ENCODE data around the gene HIVEP2.
A peak's percentile ranks its signal among the peaks of the same experiment; 100 is the strongest.
"Not testable (repeated sequence)": the region's sequence is repeated elsewhere in the genome, so short reads cannot be mapped to it uniquely, and the experiment has no call there.

HIVEP2 gene, protein sequence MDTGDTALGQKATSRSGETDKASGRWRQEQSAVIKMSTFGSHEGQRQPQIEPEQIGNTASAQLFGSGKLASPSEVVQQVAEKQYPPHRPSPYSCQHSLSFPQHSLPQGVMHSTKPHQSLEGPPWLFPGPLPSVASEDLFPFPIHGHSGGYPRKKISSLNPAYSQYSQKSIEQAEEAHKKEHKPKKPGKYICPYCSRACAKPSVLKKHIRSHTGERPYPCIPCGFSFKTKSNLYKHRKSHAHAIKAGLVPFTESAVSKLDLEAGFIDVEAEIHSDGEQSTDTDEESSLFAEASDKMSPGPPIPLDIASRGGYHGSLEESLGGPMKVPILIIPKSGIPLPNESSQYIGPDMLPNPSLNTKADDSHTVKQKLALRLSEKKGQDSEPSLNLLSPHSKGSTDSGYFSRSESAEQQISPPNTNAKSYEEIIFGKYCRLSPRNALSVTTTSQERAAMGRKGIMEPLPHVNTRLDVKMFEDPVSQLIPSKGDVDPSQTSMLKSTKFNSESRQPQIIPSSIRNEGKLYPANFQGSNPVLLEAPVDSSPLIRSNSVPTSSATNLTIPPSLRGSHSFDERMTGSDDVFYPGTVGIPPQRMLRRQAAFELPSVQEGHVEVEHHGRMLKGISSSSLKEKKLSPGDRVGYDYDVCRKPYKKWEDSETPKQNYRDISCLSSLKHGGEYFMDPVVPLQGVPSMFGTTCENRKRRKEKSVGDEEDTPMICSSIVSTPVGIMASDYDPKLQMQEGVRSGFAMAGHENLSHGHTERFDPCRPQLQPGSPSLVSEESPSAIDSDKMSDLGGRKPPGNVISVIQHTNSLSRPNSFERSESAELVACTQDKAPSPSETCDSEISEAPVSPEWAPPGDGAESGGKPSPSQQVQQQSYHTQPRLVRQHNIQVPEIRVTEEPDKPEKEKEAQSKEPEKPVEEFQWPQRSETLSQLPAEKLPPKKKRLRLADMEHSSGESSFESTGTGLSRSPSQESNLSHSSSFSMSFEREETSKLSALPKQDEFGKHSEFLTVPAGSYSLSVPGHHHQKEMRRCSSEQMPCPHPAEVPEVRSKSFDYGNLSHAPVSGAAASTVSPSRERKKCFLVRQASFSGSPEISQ (N-terminal part only)

DNA sequence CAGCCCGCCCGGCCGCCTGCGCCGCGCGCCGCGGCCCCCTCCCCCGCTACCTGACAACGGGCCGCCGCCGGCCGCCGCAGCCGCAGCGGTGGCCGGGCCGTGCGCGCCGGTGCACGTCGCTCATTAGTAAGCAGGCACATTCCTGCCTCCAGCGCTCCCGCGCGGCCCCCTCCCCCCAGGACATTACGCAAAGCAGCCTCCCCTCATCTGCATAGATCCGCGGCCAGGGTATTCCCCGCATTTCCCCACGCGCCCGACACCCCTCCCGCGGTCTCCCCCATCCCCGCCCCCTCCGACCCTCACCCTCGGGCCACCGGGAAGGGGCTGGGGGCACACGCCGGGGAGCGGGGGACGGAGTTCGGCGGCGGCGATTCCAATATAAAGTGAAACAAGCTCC is at the start of gene HIVEP2:
Gene HIVEP2, minus strand, starts transcription at position 128 of the 397 bp plus-strand sequence. CDS start 170,438 bp downstream, outside the sequence.
- DNase-seq (ENCODE audit: low read depth in 2 of 2): peak; percentile 80 to 85

DNA sequence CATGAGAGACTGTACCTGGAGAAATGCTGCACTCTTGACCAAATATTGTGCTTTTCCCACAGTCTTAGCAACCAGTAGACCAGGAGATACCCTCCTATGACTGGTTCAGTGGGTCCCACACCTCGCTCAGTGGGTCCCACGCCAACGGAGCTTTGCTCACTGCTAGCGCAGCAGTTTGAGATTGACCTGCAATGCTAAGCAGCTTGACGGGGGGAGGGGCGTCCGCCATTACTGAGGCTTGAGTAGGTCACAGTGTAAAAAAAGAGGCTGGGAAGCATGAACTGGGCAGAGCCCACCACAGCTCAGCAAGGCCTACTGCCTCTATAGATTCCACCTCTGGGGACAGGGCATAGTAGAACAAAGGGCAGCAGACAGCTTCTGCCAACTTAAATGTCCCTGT is 49.0 kb upstream of the HIVEP2 start:
- no peak for DNase-seq (ENCODE audit: low read depth in 2 of 2)

DNA sequence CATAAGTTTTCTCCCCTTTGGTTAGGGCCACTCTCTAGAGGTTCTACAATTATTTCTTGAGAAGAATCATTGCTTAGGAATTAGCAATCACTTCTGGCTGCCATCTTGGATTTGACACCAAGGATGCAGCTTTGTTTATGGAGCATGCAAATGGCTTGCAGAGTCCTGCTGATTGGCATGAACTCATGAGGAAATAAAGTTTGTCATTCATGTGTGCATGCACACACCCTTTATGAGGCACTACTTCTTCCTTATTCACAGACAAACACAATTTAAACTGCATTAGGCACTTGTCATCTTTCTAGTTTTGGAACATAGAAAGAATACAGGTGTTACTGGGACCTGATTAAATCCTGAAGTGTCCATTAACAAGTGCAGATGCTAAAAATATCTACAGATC is 42.5 kb upstream of the HIVEP2 start:
- no peak for DNase-seq (ENCODE audit: low read depth in 2 of 2)

DNA sequence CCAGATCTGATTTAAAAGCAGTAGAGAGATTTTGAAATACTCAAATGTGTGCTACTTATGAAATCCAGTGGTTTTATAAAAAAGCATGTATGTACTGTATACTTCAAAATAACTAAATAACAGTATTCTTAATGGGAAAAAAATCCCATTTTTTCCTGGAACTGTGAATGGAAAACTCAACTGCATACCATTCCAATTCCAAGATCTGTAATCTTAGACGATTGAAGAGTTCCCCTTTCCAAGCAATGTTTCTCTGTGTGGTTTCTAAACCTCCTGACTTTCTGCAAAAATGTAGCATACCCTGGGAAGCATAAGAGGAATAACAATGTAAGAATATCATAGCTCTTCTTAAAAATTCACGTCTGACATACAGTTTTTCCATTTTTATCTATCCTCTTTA is 40.3 kb upstream of the HIVEP2 start:
- no peak for DNase-seq (ENCODE audit: low read depth in 2 of 2)

DNA sequence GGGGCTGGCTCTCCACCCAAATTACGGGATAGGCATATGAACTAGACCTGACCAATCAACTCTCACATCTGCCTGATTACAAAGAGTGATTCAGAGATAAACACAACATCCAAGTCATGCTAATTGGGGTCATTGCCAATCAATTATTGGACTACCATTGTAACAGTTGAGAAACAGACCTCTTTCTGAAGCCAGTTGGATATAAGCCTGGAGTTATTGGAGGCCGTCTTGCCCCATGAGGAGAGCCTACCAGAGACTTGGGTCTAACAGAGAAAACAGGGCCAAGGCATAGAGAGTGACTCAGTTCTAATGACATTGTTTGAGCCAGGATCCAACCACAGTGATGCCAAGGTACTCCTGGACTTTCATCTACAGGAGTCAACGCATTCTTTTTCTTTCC is 39.4 kb upstream of the HIVEP2 start:
- DNase-seq (ENCODE audit: low read depth in 2 of 2): no peak

DNA sequence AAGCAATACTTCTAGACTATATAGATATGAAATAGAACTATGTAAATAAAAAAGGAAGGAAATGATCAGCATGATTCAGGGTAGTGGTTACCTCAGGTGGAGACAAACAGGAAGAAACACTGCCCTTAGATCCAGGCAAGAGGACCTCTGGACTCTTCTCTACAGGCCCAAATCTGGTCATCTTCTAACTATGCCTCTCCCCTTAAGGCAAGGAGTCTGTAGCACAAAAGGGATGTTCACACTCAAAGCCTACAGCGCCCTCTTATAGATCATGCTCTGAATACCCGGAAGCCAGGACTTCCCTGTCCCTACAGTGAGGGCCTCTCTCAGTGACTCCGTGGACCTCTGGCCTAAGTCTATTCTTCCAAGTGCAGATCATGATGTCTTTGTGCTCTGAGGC is 30.4 kb upstream of the HIVEP2 start:
- no peak for DNase-seq (ENCODE audit: low read depth in 2 of 2)

DNA sequence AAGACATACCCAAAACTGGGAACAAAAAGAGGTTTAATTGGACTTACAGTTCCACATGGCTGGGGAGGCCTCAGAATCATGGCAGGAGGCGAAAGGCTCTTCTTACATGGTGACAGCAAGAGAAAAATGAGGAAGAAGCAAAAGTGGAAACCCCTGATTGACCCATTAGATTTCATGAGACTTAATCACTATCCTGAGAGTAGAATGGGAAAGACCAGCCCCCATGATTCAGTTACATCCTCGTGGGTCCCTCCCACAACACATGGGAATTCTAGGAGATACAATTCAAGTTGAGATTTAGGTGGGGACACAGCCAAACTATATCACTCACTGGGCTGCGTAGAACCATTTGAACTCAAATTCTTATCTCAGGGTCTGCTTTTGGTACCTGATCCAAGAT is 26.0 kb upstream of the HIVEP2 start:
- DNase-seq (ENCODE audit: low read depth in 2 of 2): not testable (repeated sequence)

DNA sequence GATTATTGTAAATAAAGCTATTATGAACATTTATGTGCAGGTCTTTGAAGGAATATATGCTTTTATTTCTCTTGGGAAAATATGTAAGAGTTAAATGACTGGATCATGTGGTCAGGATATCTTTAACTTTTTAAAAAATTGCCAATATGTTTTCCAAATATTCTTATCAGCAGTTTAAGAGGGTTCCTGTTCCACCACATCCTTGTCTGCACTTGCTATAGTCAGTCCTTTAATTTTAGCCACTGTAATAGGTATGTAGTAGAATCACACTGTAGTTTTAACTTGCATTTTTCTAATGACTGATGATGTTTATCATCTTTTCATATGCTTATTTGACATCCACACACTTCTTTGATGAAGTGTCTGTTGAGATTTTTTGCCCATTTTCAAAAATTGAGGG is 23.6 kb upstream of the HIVEP2 start:
- no peak for DNase-seq (ENCODE audit: low read depth in 2 of 2)

DNA sequence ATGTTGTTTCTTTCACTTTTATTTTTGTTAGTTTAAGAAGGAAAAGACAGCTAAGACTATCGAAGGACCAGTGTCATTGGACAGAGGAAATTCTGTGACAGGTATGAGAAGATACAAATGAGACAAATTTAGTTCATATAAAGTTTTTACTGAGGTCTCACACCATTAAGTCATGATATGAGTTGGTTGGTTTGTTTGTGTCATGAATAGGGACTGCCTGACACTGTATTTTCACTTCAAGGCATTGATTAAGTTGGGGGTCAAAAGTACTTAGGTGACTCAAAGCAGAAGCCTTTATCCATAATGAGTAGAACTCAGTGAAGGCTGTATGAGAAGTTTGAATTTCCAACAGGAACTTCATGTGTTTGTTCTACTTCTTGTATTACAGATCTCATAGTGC is 21.3 kb upstream of the HIVEP2 start:
- no peak for DNase-seq (ENCODE audit: low read depth in 2 of 2)

DNA sequence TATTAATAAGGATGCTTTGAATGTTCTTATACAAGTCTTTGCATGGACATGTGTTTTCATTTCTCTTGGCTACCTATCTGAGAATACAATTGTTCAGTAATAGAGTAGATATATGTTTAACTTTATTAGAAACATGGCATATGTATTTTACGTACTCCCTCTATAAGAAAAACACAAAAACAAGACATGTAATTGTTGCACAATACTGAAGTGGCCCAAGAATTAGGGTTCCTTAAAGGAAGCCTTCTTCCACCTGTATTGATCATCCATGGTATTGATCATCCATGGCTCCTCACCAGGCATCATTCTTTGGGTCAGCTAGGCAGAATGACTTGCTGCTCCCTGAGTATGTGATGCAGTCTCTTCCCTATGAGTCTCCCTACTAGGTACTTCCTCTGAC is 20.2 kb upstream of the HIVEP2 start:
- no peak for DNase-seq (ENCODE audit: low read depth in 2 of 2)

DNA sequence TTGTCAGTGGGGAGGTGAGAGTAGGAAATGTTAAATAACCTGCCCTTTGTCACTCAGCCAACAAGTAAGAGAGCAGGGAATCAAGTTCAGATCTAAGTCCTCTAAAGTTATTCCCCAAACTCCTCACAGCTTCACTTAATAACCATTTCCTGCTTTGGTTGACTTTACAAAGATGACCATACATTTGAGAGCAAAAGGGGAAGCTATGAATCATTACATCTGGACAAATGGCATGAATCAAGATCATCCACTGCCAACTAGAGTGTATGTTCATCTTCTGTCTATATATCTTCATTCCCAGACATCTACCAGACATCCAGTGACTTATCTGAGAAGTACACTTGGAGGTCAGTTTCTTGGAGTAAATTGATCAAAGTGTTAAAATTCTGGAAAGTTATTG is 15.1 kb upstream of the HIVEP2 start:
- no peak for DNase-seq (ENCODE audit: low read depth in 2 of 2)

DNA sequence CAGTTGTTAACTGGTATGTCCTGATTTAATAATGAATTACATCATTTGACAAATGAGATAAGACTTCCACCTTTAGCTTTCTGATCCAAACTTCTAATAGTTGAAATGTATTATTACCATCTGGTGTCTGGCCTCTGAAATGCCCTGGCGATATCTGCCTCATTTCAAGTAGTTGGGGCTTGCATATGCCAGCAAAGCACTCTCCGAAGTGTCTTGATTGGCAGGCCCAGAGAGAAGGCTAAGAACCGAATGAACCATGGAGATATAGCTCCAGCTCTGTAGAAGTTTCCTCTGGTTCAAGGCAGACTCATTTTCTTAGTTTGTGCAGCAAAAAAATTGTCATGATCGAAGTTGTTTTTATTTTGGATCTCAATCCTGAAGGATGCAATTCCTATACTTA is 13.4 kb upstream of the HIVEP2 start:
- no peak for DNase-seq (ENCODE audit: low read depth in 2 of 2)

DNA sequence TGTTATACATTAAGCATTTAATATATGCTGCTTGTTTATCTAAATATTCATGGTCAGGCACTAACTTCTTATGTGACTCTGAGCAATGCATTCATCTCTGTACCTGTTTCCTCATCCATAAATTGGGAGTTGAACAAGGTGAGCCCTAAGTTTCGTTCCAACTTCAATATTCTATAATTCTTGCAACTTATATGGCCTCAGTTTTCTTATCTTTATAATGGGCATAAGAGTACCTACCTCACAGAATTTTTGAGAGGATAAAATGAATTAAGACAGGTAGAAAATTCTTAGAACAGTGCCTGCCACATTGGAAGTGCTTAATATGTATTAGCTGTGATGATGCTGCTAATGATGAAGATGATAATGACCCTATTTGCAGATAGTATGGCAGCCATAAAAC is 11.8 kb upstream of the HIVEP2 start:
- no peak for DNase-seq (ENCODE audit: low read depth in 2 of 2)

DNA sequence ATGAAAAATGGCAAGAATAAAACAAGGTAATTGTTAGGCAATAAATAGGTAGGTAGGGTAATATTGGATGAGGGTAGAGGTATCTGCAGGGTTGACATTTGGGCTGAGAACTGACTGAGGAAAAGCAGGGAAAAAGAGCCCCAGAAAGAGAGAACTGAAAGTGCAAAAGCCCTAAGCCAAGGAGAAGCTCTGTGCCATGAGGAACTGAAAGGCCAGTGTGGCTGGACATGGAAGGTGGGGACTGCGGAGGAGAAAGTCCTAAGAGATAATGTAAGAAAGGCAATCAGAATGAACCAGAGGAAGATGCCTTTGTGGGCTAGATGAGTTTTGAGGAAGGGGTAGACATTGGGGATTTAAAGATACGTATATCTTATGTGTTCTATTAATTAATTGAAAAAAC is 9.9 kb upstream of the HIVEP2 start:
- no peak for DNase-seq (ENCODE audit: low read depth in 2 of 2)

DNA sequence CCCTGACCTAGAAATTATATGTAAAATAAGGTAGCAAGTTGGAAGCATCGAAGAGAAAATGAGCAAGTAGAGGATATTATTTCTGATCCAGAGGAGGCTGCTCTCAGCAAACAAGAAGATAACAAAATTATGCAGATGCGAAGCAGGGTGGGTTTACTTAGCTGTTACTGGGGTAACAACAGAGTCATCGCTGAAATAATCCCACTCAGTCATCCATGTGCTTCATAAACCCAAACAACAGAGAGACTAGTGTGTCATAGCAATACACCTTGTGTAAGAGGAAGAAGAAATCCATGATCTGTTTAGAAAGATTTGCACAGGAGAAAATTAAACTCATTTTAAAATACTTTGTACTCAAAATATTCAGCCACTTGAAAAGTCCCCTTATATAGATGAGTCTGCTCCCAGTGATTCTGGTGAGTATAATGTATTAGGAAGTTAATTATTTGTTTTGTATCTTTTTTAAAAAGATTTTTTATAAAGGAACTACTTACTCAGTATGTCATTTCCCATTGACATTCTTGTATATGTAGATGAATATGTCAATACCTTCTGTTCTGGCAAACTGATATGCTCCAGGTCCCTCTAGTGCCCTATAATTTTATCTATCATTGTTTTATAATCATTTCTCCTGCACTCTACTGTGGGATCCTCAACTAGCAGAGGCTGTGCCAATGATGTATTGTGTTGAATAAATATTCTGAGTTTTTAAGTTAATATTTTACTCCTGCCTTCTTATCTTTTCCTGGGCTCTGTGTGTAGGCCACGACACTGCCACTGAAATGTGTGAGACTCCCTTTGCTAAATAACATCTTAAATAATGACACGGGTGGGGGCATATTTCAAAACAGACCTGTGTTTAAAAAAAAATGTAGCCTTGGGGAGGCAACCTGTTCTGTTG is 8.6 kb upstream of the HIVEP2 start:
- no peak for DNase-seq (ENCODE audit: low read depth in 2 of 2)

DNA sequence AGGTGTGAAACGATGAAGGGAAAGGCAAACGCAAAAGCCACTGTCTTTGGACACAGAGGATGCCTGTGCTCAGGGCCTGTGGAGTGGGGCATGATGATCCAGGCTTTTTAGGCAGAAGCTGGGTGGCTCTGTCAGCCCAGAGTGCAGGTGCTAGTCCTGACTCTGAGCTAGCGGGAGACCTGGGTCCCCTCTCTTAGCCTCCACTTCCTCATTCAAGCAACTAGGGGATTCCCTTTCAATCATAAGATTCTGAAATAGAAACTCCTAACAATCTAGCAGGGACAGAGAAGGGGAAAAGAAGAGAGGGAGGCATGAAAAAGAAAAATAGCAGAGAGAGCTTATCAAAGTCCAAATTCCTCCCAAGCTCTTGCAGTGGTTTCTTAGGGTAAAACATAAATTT is 7.6 kb upstream of the HIVEP2 start:
- DNase-seq (ENCODE audit: low read depth in 2 of 2): no peak

DNA sequence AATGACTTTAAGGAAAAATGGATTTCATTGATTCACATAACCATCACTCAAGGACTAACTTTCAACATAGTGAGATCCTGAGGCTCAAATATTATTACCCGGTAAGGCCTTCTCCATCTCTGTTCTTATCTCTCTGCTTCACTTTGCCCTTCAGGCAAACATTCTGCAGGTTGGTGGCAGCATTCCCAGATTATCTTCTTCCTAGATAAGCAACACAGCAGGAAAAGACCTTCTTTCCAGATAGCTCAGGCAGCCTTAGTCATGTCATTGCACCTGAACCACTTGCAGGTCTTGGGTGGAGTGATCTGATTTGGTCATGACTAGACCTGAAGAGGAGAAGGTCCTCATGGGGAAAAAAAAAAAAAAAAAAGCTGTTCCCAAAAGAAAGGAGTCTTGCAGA is 5.3 kb upstream of the HIVEP2 start:
- DNase-seq (ENCODE audit: low read depth in 2 of 2): no peak

DNA sequence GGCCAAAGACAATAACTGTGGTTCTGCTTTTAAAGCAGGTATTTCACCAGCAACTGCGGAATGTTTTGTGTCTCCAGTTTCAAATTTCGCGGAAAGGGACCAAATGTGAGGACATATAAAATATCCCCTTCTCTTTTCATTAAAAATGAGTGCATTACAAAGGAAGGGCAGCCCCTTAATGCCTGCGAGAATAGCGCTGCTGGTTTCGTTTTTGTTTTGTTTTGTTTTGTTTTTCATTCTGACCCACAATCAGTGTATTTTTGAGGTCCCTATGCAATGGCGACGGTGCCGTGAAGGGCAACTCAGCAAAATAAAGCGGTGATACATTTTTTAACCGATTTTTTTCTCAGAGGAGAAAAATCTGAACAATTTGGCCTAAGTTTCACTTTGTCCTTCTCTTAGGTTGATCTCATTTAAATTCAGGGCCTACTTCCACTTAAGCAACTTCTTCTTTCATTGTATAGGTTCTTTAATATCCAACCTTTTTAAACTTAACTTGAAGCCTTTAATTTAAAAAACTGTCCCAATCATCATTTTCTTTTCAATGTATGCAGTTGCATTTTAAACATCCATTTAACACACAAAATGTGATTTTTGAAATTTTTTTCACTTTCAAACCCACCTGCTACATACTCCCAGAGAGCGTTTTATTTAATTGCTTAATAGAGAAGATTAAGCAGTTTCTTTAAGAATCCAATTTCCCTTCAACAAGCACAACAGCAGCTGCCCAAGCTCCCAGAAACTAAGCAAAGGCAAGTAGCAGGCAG is 2.9 kb upstream of the HIVEP2 start:
- DNase-seq (ENCODE audit: low read depth in 2 of 2): peak in 1 of 2 donors; percentile 13

DNA sequence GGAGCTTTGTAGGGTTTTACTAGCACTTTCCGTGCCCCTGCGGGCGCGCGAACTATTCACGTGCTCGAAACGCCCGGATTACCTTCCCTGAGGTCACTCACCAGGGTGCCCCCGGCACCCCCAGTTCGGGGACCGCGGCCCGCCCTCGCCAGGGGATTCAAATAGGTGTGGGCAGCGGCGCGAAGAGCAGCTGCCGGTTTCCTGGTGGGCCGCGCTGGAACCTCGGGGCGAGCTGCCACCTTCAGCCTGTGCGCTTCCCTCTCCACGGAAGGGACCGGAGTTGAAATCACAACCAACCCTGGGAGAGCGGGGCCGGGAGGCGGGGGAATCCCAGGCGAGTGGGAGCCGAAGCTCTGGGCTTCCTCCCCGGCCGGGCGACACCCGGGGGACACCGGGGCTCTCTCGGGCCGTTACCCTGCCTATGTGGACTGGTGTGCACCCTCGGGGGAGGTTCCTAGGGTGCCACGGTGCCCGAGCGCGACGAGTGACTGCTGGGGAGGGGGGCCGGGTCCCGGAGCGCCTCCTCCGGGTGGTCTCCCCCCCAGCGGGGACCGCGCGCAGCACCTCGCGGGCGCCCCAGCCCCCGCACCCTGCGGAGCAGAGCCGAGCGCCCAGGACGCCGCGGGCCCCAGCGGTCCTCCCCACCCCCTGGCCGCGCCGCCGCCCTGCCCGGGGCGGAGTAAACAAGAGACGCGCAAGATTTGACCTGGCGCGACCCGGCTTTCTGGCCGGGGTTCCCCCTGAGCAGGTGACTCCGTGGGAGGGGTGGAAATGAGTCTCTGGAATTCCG is 2.1 kb upstream of the HIVEP2 start:
- peak; percentile 77 to 79 for DNase-seq (ENCODE audit: low read depth in 2 of 2)

Data from stimulated activated CD8-positive, alpha-beta memory T cell treated with anti-CD3 and anti-CD28 coated beads, Interleukin-15, amount 100 ng/mL, for 48 hours (primary cell).